ENCODE measurements around the gene PLXNB2. TPM values are rescaled to one million over a fixed set of nuclear protein-coding genes. Genes with fewer than 3 reads are reported as not detected.

PLXNB2 gene
- total RNA-seq, 1 experiment from 2014 or later: 155 TPM

GRCh38 chr22:50286275-50286674 is 21.2 kb downstream of the PLXNB2 start:
- Histone ChIP-seq H3K9me3 (ENCODE audit: low read depth, low read length, poor library complexity, severe bottlenecking) (no peaks in the 10 kb centered on the region), H3K4me3 (ENCODE audit: low read depth, low read length, poor library complexity, severe bottlenecking) (no peak overlapping the region), H3K27ac (ENCODE audit: low read depth, low read length, poor library complexity, severe bottlenecking) (no peak overlapping the region), H3K27me3 (replicated peaks; ENCODE audit: insufficient read depth, low read depth, low read length, poor library complexity) (no peaks in the 10 kb centered on the region), H3K36me3 (ENCODE audit: insufficient read depth, low read length, poor library complexity, severe bottlenecking) (peaks cover 88% of the 10 kb centered on the region), H3K4me1 (ENCODE audit: insufficient read depth, low read length, poor library complexity, severe bottlenecking) (no peaks in the 10 kb centered on the region)
- TF ChIP-seq CTCF (conservative IDR thresholded peaks at IDR 0.05; ENCODE audit: low read depth, low read length): no peak
- TF ChIP-seq EZH2 (IDR thresholded peaks at IDR 0.05; ENCODE audit: borderline replicate concordance, low read depth, low read length, poor library complexity, severe bottlenecking): no peak
- ChIA-PET CTCF (no interaction called here), POLR2A (ENCODE audit: low non-redundant PET) (interaction anchor here (0.7 kb wide), 1 partner anchor 172 kb away, joined by 9 read pairs; no protein-coding TSS in a partner anchor)
- no peak for DNase-seq (ENCODE audit: low spot score)
- intact Hi-C loops (cut with micrococcal nuclease; ENCODE audit: unreplicated experiment): no loop called here
- no TSS peak for BruUV-seq (replicated peaks)

- BruUV-seq (replicated peaks): no TSS peak
- no peak for TF ChIP-seq EZH2 (IDR thresholded peaks at IDR 0.05; ENCODE audit: borderline replicate concordance, low read depth, low read length, poor library complexity, severe bottlenecking)
- no peak for TF ChIP-seq CTCF (conservative IDR thresholded peaks at IDR 0.05; ENCODE audit: low read depth, low read length)
- peaks cover 88% of the 10 kb centered on the region for H3K36me3 ChIP-seq (ENCODE audit: insufficient read depth, low read length, poor library complexity, severe bottlenecking)
- no peak for DNase-seq (ENCODE audit: low spot score)
- POLR2A ChIA-PET (ENCODE audit: low non-redundant PET): interaction anchor here (0.7 kb wide), 1 partner anchor 173 kb away, joined by 9 read pairs; no protein-coding TSS in a partner anchor
- H3K4me1 ChIP-seq (ENCODE audit: insufficient read depth, low read length, poor library complexity, severe bottlenecking): no peaks in the 10 kb centered on the region
- no peaks in the 10 kb centered on the region for H3K9me3 ChIP-seq (ENCODE audit: low read depth, low read length, poor library complexity, severe bottlenecking)
- intact Hi-C loops (cut with micrococcal nuclease; ENCODE audit: unreplicated experiment): no loop called here
- no peaks in the 10 kb centered on the region for H3K27me3 ChIP-seq (replicated peaks; ENCODE audit: insufficient read depth, low read depth, low read length, poor library complexity)
- no peak overlapping the region for H3K4me3 ChIP-seq (ENCODE audit: low read depth, low read length, poor library complexity, severe bottlenecking)
- CTCF ChIA-PET: no interaction called here
- H3K27ac ChIP-seq (ENCODE audit: low read depth, low read length, poor library complexity, severe bottlenecking): no peak overlapping the region
These were observed 21.7 kb downstream of the PLXNB2 start for GRCh38 chr22:50285568-50286229.

GRCh38 chr22:50284479-50284878 is 23.0 kb downstream of the PLXNB2 start:
- no peaks in the 10 kb centered on the region for H3K9me3 ChIP-seq (ENCODE audit: low read depth, low read length, poor library complexity, severe bottlenecking)
- H3K4me1 ChIP-seq (ENCODE audit: insufficient read depth, low read length, poor library complexity, severe bottlenecking): no peaks in the 10 kb centered on the region
- ChIA-PET CTCF (no interaction called here), POLR2A (ENCODE audit: low non-redundant PET) (no interaction called here)
- H3K4me3 ChIP-seq (ENCODE audit: low read depth, low read length, poor library complexity, severe bottlenecking): no peak overlapping the region
- H3K36me3 ChIP-seq (ENCODE audit: insufficient read depth, low read length, poor library complexity, severe bottlenecking): peaks cover 86% of the 10 kb centered on the region
- TF ChIP-seq CTCF (conservative IDR thresholded peaks at IDR 0.05; ENCODE audit: low read depth, low read length) (no peak), EZH2 (IDR thresholded peaks at IDR 0.05; ENCODE audit: borderline replicate concordance, low read depth, low read length, poor library complexity, severe bottlenecking) (no peak)
- H3K27ac ChIP-seq (ENCODE audit: low read depth, low read length, poor library complexity, severe bottlenecking): no peak overlapping the region
- no peaks in the 10 kb centered on the region for H3K27me3 ChIP-seq (replicated peaks; ENCODE audit: insufficient read depth, low read depth, low read length, poor library complexity)
- intact Hi-C loops (cut with micrococcal nuclease; ENCODE audit: unreplicated experiment): no loop called here
- no TSS peak for BruUV-seq (replicated peaks)
- no peak for DNase-seq (ENCODE audit: low spot score)

All from A673 (cell line).